T-helper 9 cell (primary cell): ENCODE data around the gene ZBP1.

Source experiments
- DNase-seq: peaks from one replicate; pipeline ENCODE4 v3.0.0-alpha.2; 2020
- total RNA-seq, 2 donors: gene quantifications; one replicate each; lab custom pipeline; 2026; lab: John Stamatoyannopoulos, UW

ZBP1 gene, protein sequence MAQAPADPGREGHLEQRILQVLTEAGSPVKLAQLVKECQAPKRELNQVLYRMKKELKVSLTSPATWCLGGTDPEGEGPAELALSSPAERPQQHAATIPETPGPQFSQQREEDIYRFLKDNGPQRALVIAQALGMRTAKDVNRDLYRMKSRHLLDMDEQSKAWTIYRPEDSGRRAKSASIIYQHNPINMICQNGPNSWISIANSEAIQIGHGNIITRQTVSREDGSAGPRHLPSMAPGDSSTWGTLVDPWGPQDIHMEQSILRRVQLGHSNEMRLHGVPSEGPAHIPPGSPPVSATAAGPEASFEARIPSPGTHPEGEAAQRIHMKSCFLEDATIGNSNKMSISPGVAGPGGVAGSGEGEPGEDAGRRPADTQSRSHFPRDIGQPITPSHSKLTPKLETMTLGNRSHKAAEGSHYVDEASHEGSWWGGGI
- total RNA-seq, result 12.0 to 39.8 reads per million in 2 donors

DNA sequence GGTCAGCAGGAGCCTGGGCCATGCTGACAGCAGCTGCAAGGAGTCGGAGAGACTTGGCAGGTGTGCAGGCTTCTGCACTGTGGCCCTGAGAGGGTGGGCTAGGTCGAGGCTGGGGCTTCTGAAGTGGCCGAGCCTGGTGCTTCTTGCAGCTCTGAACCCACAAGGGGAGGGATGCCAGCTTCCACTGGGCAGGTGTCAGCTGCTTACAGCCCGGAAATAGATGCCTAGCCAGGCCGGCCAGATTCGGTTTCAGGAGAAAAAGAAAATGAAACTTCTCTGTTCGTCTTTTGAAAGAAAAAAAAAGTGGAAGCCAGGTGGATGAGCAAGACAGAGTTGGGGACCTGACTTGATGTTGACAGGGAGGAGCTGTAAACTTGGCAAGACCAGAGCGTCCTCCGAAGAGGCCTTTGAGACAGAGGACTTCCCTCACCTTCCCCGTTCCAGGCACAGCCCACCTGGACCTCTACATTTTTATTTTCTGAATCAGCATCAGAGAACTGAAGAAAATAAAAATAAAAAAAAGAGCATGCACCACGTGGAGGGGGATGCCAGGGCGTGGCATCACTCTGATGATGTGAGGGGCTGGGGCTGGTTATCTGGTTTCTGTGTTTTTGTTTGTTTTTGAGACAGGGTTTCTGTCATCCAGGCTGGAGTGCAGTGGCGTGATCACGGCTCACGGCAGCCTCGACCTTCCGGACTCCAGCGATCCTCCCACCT is at the start of gene ZBP1:
ZBP1 (minus strand) TSS at position 153 of the 717 bp plus-strand sequence; CDS start at position 22, 131 bp downstream.
- peak; percentile 30 for DNase-seq

DNA sequence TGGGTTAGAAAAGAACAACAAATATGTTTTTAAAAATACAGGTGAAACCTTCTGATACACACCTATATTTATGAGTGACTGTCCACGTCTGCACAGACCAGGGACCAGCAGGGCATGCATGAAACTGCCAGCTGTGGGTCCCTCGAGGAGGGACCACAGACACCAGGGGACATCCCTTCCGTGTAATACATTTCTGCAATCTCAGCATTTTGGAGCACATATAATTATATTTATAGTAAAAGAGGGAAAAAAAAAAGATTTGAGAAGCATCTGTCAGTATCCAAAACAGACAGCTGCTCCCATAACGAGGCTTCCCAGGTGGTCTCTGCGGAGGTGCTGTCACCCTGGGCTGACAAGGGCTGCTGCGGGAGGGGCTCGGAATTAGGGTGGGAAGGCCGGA is 49.4 kb upstream of the ZBP1 start:
- no peak for DNase-seq

DNA sequence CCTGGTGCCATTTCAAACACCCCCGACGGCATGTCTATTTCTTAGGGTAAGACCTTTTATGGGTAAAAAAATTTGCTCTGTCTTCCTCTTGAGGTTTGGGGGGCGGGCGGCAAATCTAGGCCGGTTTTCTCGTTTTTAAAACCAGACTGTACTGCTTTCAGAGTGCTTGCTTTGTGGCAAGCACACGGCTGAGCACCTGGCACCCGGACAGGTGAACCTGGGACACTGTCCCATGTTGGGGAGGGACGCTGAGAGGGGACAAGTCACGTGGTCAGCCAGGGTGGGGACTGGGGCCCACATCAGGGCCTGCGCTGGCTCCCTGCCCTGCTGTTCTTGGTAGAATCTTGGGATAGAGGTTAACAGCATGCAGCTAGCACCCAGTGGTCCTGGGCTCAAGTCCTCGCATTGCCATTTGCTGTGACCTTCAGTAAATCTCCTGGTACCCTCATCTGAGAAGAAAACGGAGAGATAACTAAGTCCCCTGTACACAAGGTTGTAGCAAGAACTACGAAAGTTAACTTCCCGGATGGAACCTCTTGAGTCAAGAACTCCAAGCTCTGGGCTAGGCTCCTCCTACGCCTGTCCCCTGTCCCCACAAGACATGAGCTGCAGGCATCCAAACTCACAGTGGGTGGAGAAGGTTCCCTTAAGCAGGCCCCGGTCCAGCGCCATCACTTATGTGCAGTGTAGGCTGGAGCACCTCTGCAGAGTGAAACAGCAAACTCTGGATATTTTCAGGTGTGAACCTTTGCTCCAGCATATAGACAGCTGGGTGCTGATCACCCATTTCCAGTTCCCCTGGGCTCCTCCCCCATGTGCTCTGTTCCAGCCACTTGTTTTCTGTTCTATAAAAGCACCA is 47.9 kb upstream of the ZBP1 start:
- no peak for DNase-seq

DNA sequence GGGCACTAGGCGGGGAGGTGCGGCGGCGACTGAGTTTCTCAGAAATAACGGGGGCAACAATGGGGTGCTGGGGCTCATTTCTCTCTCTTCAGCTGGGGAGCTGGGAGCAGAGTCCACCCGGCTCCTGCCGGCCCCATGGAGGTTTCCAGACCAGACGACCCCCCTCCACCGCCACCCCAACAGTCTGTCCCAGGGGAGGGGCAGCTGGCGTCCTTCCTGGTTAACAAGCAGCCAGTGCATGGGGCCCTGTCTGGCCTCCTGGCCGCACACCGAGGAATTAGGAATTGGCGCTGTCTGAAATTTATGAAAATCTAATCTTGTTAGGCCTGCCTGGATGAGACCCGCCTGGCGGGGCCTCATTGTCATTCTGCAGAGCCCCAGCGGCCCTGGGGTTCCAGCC is 47.2 kb upstream of the ZBP1 start:
- DNase-seq, result no peak

- no peak for DNase-seq
Measured at GRCh38 chr20:57666834-57667157, 46.6 kb upstream of the ZBP1 start.

DNA sequence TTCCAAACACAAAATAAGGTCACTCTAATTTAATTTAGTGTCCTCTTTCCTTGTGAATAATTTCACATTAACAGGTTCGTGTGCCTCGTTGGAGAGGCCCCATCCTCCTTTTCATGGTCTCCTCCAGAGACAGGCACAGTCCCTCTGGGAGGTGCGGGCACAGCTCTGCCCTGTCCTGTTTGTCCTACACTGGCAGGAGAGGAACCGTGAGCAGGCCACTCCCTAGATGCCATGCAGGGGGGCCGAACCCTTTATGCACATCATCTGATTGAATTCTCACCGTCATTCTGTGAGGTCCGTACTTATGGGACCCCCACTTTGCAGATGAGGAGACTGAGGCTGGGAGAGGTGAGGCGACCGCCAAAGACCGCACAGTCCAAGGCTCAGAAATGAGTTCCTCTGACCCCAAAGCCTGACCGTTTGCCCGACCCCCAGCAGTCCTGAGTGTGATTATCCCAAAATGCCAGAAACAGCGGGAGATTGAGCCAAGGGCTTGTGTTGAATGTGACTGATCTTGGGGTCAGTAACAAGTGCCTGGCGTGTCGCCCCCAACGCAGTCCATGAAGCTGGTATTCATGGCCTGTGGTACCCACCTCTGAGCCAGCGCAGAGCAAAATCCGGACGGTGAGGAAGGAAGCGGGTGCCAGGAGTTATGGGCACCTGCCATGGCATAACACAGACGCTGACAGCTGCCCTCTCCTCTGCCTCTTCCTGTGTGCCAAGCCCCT is 46.0 kb upstream of the ZBP1 start:
- no peak for DNase-seq

DNA sequence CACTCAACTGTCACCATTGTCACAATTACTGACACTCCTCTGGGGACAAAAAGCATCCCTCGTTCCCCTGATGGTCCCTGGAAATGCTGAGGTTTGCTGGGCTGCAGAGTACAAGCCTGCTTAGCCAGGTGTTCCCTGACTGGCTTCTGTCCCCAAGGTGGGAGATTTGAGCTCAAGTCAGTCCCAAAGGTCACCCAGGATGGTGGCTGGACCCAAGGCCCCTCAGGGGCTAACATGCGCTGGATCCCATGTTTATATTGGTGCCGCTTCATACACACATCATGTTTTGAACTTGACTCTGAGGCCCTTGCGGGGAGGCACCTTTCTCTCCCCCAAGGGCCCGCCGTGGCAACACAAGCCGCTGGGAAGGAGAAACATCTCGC is 45.4 kb upstream of the ZBP1 start:
- no peak for DNase-seq

DNA sequence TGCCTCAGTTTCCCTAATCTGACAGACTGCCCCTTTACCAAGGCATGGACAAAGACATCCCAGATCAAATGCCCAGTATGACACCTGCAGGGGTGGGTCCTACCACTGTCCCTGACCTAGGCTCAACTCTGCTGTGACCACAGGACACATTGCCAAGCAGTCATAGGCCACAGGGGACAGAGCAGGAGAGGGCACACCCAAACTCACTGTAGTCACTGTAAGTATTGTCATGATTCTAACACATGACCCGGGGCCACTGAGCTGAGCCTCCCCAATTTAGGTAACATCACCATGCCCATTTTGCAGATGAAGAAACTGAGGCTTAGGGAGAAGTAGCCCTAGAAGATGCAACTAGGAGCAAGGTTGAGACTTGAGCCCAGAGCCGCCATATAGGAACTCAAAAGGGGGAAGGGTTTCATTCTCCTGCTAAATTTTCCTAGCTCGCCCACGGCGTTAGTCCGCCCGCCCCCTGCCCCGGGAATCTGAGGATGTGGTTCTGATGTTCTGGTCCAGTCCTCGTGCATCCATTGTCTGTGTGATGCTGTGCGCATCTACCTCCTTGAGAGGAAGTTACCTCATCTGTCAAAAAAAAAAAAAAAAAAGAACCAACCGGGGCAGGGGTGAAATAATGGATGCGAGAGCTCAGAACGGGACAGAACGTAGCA is 44.8 kb upstream of the ZBP1 start:
- no peak for DNase-seq

DNA sequence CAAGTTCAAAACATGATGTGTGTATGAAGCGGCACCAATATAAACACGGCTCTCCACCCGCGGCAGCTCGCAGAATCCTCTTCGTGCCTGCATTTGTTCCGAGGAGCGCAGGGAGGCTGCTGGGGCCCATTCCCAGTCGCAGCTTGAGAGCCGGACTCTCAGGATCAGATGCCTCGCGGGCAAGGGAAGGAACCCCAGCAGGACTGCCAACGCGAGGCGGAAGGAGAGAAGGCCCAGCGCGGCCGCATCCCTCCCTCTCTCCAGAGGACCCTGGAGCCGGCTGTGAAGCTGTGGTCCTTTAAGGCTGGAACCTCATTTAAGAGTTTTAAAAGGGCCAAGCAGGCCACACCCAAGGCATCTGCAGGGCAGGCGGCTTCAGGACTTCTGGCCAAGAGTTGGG is 44.2 kb upstream of the ZBP1 start:
- DNase-seq, result no peak

- DNase-seq, result no peak
Measured at GRCh38 chr20:57663681-57664451, 43.6 kb upstream of the ZBP1 start.

DNA sequence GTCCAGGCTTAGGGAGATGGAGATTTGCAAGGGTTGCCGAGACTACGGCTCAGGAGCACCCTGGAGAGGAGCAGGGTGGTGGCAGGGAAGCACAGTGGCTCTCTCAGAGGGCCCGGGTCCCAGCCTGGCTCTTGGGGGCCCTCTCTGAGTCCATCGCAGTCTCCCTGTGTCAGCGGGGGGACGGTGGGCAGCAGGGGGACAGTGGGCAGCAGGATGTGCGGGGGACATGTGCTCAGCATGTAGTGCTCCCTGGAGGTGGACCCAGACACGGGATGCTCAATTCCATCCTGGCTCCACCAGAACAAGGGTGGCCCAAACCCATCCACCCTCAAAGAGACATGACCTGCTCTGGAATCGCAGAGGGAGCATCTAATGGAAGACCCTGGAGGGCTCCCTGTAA is 43.0 kb upstream of the ZBP1 start:
- no peak for DNase-seq

GRCh38 chr20:57662456-57663240 is 42.4 kb upstream of the ZBP1 start:
- DNase-seq, result no peak

DNA sequence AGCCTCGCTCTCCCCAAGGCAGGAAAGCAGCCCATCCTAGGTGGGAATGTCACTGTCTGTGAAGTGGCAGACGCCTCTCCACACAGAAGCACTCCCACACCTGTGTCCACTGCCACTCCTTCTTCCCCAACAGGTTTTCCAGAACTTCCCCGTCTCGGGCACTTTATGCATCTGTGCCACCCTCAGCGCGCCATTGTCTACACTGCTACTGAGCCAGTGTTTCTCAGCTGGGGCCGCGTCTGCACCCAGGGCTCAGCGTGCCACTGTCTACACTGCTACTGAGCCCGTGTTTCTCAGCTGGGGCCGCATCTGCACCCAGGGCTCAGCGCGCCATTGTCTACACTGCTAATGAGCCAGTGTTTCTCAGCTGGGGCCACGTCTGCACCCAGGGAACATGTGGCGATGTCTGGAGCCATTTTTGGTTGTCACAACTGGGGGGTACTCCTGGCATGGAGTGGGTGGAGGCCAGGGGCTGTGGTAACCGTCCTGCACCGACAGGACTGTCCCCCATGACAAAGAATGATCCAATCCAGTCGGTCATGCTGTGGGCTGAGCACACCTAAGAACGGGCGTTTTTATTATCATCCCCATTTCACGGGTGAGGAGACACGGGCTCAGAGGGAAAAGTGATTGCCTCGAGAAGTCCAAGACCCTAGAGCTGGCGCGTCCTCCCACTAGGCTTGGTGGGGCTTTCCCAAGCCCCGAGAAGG is 41.7 kb upstream of the ZBP1 start:
- no peak for DNase-seq

DNA sequence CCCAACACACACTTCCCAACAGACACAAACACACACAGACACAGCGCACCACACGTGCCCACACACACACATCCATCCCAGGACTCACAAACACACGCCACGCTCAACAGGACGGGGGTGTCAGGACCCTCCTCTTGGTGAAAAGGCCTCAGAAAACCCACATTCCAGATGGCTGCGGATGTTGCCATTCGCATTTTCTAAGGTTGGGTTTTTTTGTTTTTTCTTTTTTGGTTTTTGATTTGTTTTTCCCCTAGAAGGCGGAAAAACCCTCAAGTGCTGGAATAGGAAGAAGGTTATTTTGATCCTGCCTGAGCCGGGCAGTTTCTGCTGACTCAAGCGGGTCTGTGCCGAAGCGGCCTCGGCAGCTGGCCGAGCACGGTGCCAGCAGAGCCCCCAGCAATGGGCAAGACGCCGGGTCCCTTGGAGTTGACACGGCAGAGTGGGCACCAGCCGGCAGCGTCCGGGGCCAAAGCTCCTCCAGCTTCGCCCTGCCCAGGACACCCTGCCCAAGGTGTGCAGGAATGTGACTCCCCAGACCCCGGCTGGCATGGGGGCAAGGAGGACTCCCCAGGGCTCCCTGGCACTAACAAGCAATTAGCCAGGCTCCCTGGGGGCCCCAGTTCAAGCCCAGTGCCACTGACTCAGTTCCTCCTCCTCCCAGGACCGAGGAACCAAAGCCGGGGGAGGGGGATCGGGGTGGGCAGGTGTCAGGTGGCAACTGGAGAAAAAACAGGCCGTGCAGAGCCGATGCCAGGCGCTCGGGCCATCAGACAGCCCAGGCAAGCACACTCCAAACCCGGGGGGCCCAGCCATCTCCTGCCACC is 40.9 kb upstream of the ZBP1 start:
- no peak for DNase-seq

- no peak for DNase-seq
Measured at GRCh38 chr20:57660181-57660921, 40.1 kb upstream of the ZBP1 start.

GRCh38 chr20:57659517-57660180 is 39.4 kb upstream of the ZBP1 start:
- no peak for DNase-seq

DNA sequence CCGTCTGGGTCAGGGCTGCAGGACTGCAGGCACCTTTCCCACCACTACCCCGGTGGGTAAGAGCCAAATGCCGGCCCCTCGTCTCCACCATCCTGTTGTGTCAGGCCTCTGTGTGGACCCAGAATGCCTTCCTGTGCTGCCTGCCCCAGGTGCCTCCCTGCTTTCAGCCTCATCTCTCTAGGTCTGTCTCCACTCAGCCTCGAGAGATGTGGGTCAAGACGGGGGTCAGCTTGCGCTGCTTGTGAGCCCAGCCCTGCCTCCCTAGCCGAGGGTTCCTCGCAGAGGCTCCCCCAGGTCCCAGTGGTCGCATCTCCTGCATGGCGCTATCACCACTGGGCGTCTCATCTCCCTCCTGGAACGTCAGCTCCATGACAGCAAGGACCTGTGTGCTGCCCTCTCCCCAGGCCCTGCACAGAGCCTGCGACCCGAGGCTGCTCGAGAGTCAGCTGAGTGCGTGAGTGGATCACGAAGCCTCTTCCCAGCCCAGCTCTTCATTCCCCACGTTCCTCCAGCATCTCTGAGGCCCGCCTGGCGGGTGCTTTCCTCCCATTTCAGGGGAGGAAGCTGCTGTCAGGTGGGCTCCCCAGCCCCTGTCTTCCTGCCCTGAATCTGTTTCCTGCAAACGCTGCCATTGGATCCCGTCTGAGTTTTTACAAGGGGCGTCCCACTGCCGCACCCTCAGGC is 38.7 kb upstream of the ZBP1 start:
- no peak for DNase-seq
